ENCODE measurements around the gene LRRC74B.
"Not testable (repeated sequence)": the region's sequence is repeated elsewhere in the genome, so short reads cannot be mapped to it uniquely, and the experiment has no call there.

LRRC74B gene, protein sequence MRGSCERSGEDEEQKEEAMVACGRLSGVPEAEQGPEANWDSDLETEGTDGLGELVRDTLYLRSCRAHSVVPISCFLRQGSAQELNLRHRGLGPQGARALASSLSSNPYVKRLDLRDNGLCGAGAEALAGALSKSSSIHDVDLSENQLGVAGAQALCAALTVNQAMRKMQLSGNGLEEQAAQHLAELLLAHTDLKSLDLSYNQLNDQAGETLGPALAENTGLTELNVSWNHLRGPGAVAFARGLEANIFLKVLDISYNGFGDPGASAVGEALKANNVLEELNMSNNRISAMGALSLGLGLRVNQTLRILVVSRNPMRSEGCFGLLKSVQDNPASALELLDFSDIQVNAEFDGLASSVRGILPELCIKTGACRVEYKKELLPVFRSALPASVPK

DNA sequence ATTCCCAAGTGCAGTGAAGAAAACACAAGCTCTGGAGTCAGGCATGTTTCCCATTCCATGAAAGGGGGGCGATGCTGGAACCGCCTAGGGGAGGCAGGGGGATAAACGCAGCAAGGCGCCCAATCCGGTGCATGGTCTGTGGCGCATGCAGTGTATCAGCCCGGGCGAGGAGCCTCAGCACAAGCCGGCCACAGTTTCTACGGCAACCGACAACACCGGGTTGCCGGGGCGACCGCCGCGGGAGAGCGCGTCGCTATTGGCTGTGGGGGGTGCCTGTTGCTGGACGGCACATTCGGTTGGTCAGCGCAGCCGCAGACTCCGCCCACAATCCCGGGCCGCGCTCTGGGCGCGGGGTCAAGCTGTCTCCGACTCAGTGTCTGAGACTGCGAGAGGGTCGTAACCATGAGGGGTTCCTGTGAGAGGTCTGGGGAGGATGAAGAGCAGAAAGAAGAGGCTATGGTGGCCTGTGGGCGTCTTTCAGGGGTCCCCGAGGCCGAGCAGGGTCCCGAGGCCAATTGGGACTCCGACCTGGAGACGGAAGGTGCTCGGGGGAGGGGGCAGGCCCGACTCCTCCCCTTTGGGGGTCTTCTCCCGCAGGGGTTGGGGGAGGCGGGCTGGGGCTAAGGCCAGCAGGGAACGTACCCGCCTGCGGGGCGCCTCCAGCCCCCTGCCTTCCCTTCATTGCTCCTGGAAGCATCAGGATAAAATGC, at the start of gene LRRC74B:
LRRC74B (plus strand) TSS at position 362 of the 710 bp plus-strand sequence; CDS start at position 403, 41 bp downstream.
- DNase-seq, result peak; percentile 77

GRCh38 chr22:20996031-20996410, 49.7 kb upstream of the LRRC74B start:
- DNase-seq, result no peak

GRCh38 chr22:20996598-20997535, 48.9 kb upstream of the LRRC74B start:
- DNase-seq, result no peak

DNA sequence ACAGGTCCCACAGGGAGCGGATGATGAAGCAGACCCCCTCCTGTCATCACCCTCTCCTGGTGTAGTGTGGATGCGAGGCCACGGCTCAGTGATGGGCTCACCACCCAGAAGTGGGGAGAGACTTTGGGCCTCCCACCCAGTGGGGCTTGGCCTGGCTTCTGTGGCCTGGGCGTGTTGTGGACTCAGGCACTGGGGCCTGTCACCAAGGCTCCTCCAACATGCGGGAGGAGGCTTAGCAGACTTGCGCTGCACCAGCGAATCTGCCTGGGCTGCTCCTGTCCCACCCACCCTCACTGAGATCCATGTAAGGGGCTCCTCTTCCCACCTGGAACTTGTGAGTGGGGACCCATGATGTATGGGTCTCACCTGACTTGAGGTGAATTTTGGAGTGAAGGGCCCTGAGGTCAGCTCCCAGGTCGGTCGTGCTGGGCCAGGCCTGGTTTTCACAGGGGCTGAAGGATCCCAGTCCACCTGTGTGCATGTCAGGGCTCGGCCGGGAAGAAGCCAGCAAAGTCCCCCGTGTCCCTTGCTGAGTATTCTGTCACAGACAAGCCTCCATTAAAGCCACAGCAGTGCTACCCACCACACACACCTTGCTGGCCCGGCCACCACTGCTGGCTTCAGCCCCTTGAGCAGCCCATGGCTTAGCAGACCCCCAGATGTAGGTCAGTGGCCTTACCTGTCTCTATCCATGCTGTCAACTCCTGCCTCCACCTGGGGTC, 48.0 kb upstream of the LRRC74B start:
- DNase-seq, result no peak

GRCh38 chr22:20998411-20999336, 47.1 kb upstream of the LRRC74B start:
- DNase-seq, result no peak

DNA sequence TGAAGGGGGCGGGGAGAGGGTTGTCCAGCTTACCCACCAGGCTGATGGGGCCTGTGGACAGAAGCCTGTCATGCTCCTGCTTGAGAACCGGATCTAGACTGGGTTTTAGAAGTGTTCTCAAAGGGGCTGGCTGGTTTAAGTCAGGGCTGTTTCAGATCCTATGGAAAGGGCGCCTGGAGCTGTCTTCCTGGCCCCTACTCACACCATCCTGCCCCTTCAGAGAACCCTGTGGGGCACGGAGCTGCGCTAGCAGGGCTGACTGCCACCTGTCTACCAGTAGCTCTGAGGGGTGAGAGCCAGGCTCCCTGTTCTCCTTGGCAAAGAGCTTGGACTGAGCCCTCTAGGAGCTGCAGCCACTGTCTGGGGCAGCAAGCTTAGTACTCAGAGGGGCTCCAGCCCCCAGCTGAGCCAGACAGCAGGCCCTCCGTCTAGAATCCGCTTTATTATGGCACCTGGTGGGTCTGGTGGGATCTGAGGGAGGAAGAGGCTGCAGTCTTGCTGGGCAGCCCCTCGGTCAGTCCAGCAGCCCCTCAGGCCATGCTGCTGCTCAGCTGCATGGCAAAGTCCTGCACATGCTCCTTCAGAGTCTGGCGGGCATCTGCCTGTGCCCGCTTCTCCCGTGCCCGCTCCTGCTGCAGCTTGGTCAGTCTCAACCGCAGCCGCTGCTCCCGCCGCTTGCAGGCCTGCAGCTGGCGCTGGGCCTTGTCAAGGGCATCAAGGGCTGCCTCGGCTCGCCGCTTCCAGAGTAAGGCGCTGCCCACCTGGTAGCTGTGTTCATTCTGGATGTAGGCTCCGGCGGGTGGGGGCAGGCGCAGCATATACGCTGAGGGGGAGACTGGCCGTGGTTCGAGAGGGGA, 46.2 kb upstream of the LRRC74B start:
- DNase-seq, result no peak

- DNase-seq, result no peak
Observed at GRCh38 chr22:21000207-21000986, 45.3 kb upstream of the LRRC74B start.

- no peak for DNase-seq
Observed at GRCh38 chr22:21000987-21001600, 44.7 kb upstream of the LRRC74B start.

DNA sequence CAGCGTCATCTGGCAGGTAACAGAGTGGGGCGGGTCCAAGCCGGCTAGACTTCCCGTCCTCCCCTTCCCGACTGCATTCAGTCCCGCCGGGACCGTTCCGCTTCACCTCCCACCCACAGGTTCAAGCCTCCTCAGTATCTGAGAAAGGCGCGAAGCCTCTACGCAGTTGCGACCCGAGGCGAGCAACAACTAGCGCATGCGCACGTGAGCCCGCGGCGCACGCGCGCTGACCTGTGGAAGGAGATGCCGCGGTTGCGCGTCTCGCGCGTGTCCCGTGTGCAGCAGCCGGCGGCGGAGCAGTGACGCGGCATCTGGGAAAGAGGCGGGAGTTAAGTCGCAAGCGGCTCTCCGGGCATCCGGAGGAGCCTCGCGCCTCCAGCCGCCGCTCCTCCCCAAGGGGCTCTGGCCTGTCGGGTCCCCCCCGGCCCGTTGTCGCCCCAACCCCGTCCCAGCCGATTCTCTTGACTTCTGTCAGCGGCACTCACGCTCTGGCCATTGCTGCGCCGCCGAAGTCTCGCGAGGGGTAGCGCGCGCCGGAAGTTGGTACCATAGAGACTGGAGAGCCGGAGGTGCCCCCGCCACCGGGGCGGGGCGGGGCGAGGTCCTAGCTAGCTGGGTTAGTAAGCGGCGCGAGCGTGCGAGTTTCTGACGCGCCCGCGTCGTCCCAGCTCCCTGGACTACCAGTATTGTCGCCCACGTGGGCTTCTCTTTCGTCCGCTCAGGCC, 44.0 kb upstream of the LRRC74B start, which contains the start of gene THAP7:
THAP7 (minus strand) TSS at position 518 of the 725 bp plus-strand sequence; CDS start at position 311, 207 bp downstream.
- peak; percentile 75 for DNase-seq

DNA sequence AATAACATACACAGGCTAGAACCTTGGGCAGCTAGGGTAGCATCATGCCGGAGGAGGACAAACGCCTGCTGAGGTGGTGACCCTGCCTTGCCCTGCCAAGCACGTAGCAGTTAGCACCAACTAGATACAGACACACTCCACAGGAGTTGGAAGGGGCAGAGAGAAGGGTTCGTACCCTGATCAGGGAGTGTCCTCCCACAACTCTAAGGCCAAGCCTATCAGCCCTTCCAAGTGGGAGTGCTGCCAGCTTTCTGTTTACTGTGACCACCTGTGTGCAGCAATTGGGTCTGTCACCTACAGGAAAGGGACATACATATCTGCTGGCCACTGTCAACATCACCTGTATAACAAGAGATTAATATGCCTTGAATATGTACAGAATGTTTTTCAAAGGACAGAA, 42.0 kb upstream of the LRRC74B start:
- no peak for DNase-seq

- DNase-seq, result not testable (repeated sequence)
Observed at GRCh38 chr22:21009208-21009607, 36.5 kb upstream of the LRRC74B start.

GRCh38 chr22:21009638-21010425, 35.9 kb upstream of the LRRC74B start:
- no peak for DNase-seq

- DNase-seq, result no peak
Observed at GRCh38 chr22:21010426-21011113, 35.2 kb upstream of the LRRC74B start.

DNA sequence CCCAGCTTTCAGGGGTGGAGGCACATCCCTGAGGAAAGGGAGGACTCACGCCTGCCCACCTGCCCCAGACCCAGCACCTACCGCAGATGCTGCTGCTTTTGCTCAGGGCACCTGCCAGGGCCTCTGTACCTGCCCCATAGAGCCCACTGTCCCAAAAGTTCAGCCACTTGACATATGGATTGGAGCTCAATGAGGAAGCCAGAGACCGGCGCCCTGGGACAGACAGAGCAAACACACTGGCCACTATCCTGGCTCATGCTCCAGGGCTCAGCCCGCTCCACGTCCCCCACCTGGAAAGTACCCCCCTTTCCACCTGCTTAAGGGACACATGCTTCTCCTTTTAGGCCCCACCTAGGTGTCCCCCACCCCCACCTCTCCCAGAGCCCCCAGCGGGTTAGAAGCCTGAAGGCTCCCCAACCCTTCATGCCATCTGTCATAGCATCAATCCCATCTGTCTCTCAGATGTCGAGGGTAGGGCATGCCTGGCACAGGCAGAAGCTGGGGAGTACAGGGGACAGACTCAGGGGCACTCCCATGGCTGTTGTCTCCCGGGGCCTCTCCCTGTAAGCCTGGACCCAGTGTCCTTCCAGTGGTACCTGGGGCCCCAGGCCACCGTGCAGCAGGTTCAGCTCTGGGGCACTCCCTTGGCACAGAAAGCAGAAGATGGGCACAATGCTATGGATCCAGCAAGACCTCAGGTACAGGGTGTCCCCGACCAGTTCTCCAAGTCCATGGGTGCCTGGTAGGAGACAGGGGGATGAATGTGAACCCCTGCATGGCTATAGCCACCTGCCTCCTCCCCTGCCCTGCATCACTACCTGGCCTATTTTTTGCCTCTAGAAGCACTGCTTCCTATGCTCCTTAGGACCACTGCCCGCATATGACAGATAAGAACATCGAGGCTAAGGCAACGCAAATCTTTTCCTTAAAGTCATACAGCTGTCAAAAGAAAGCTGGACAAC, 33.0 kb upstream of the LRRC74B start:
- DNase-seq, result peak; percentile 59

- DNase-seq, result no peak
Observed at GRCh38 chr22:21013657-21014201, 32.0 kb upstream of the LRRC74B start.
